Measurements from ENCODE around the gene DNAJC11. TPM values are rescaled to one million over a fixed set of nuclear protein-coding genes. Genes with fewer than 3 reads are reported as not detected.

The DNAJC11 gene
- total RNA-seq, 1 experiment from 2014 or later, result 61.0 TPM

DNA sequence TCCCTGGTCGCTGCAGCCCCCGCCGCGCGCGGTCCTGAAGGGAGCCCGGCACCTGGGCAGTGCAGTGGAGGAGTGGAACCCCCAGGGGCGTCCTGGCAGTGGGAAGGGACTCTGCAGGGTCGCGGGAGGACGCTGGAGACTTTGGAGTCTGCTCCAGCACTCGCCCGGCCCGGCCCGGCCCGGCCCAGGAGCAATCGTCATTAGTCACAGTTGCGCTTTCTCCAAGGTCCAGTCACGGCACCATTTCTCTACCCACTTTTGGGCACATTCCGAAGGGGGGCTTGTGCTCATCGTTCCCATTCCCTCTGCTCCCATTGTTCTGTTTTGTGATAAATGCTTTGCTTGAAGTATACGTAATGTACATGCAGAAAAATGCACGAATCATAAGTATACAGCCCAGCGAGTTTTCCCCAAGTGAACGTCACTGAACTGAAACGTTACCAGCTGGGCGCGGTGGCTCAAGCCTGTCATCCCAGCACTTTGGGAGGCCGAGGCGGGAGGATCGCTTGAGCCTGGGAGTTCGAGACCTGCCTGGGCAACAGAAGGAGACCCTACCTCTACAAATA is 75.9 kb downstream of the DNAJC11 start:
- Mint-ChIP-seq H3K9me3 (ENCODE audit: unreplicated experiment) (no peaks in the 10 kb centered on the region), H3K27ac (ENCODE audit: unreplicated experiment) (peak overlapping the region; percentile 87), H3K36me3 (ENCODE audit: insufficient read depth, unreplicated experiment) (peaks cover 51% of the 10 kb centered on the region), H3K27me3 (ENCODE audit: insufficient read depth, unreplicated experiment) (no peaks in the 10 kb centered on the region), H3K4me3 (ENCODE audit: unreplicated experiment) (peak overlapping the region; percentile 75), H3K4me1 (ENCODE audit: low read depth, unreplicated experiment) (no peaks in the 10 kb centered on the region)
- no peak for TF ChIP-seq CTCF (IDR thresholded peaks at IDR 0.05; ENCODE audit: insufficient read depth in 1 of 2, low read depth in 1 of 2, low read length in 1 of 2, severe bottlenecking in 1 of 2, unreplicated experiment in 1 of 2)
- H3K4me3 ChIP-seq (ENCODE audit: low read depth, low read length), result peak overlapping the region; percentile 66
- no peaks in the 10 kb centered on the region for H3K27me3 ChIP-seq (replicated peaks; ENCODE audit: control insufficient read depth, insufficient read depth, low read length)
- no TSS peak for BruUV-seq (replicated peaks)
- no peaks in the 10 kb centered on the region; the same call in 1 of the 2 replicates for H3K36me3 ChIP-seq (ENCODE audit: control insufficient read depth, insufficient read depth, low read length)
- POLR2A ChIA-PET, result no interaction called here
- no peaks in the 10 kb centered on the region for H3K9me3 ChIP-seq
- no peaks in the 10 kb centered on the region for H3K4me1 ChIP-seq
- CTCF ChIA-PET, result interaction anchor here (0.6 kb wide), 1 partner anchor 8 kb away, joined by 4 read pairs; no protein-coding TSS in a partner anchor
- intact Hi-C loops (cut with micrococcal nuclease; ENCODE audit: unreplicated experiment), result no loop called here
- DNase-seq, result no peak

DNA sequence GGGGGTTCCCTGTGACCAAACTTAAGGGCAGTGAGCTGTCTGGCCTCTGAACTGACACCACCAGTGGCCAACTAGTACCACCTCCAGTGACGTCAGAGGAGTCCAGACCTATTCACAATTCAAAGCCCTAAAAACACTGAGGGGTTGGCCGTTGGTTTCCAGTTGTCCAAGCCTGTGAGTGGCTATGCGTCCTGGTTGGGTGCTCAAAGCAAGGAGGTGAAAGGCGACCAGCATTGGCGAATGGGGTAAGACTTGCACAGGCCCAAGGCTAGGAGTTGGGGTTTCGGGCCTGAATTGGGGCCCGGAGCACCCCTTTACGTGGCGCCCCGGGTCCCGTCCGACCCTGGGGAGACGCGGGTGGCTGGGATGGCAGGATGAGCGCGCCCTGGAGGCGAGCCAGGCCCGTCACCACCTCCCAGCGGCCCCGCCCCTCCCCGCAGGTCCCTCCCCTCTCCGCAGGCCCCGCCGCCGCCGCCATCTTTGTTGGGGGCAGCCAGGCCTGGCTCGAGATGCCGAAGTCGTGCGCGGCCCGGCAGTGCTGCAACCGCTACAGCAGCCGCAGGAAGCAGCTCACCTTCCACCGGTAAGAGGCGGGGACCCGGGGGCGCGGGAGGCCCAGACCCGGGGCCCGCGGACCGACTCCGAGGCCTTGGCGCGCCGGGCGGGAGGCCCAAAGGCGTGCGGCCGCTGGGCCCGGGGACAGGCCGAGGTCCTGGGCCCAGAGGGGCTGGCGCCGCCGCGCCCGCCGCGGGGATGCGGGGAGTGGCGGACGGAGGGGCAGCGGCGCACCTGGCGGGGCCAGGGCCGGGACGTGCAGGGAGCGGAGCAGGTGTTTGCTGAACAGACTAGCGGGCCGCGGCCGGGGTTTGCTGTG is 76.7 kb downstream of the DNAJC11 start, which contains the start of gene THAP3:
Gene THAP3, plus strand, starts transcription at position 159 of the 874 bp plus-strand sequence. Its CDS starts 351 bp downstream, at position 510.
- no peaks in the 10 kb centered on the region for H3K27me3 Mint-ChIP-seq (ENCODE audit: insufficient read depth, unreplicated experiment)

More for the DNA sequence above, 76.7 kb downstream of the DNAJC11 start, which contains the start of gene THAP3:
- Mint-ChIP-seq H3K4me1 (ENCODE audit: low read depth, unreplicated experiment) (no peaks in the 10 kb centered on the region), H3K36me3 (ENCODE audit: insufficient read depth, unreplicated experiment) (peaks cover 58% of the 10 kb centered on the region), H3K9me3 (ENCODE audit: unreplicated experiment) (no peaks in the 10 kb centered on the region), H3K4me3 (ENCODE audit: unreplicated experiment) (peak within 1 kb of the TSS; percentile 75), H3K27ac (ENCODE audit: unreplicated experiment) (peak within 1 kb of the TSS; percentile 87)
- POLR2A ChIA-PET, result interaction anchor here (0.8 kb wide), 1 partner anchor 160 kb away, joined by 3 read pairs; the partner anchor contains the start of gene CAMTA1
- H3K36me3 ChIP-seq (ENCODE audit: control insufficient read depth, insufficient read depth, low read length), result peaks cover 2% of the 10 kb centered on the region; the same call in 1 of the 2 replicates
- TF ChIP-seq CTCF (IDR thresholded peaks at IDR 0.05; ENCODE audit: insufficient read depth in 1 of 2, low read depth in 1 of 2, low read length in 1 of 2, severe bottlenecking in 1 of 2, unreplicated experiment in 1 of 2), result peak in 1 of 2 experiments; percentile 22
- peak; percentile 84 to 86 for DNase-seq
- H3K27me3 ChIP-seq (replicated peaks; ENCODE audit: control insufficient read depth, insufficient read depth, low read length), result no peaks in the 10 kb centered on the region
- no peaks in the 10 kb centered on the region for H3K4me1 ChIP-seq
- H3K4me3 ChIP-seq (ENCODE audit: low read depth, low read length), result peak within 1 kb of the TSS; percentile 66
- CTCF ChIA-PET, result interaction anchor here (0.6 kb wide), 1 partner anchor 9 kb away, joined by 4 read pairs; no protein-coding TSS in a partner anchor
- no peaks in the 10 kb centered on the region for H3K9me3 ChIP-seq
- no TSS peak for BruUV-seq (replicated peaks)
- intact Hi-C loops (cut with micrococcal nuclease; ENCODE audit: unreplicated experiment), result no loop called here
